B cell (primary cell): ENCODE data around the gene MAN1A1.

Experiments
- EZH2 ChIP-seq: IDR thresholded peaks from 2 replicates; pipeline ENCODE4 v1.6.1; 2012; ENCODE audit warnings: borderline replicate concordance, low read depth, mild to moderate bottlenecking, moderate library complexity, low read length; ENCODE audit not compliant: insufficient read depth, poor library complexity, severe bottlenecking
- TF ChIP-seq, protein P1 (sequence below): fragments of 200-600 bp; IDR thresholded peaks from one replicate; pipeline ENCODE4 v1.8.0; 2022; ENCODE audit warnings: antibody characterized with exemption, mild to moderate bottlenecking

DNA sequence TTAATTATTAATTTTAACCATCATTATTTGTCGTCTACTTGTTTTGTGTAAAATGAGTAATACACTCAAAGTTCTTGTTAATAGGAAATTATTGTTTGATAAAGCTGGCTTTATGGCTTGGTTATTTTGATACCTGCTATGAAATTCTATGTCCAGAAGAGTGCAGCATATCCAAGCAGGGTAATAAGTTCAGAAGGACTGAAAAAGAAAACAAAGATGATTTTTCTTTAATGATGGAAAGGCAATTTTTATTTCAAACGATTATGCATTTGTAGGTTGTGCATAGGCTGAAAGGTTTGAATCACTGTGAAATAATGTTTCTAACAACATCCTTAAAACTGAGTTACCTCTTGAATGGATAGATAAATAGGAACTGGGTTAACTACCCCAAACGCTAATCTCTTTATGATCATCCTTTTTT lies 1.4 kb upstream of the MAN1A1 start:
- TF ChIP-seq, protein P1, sequence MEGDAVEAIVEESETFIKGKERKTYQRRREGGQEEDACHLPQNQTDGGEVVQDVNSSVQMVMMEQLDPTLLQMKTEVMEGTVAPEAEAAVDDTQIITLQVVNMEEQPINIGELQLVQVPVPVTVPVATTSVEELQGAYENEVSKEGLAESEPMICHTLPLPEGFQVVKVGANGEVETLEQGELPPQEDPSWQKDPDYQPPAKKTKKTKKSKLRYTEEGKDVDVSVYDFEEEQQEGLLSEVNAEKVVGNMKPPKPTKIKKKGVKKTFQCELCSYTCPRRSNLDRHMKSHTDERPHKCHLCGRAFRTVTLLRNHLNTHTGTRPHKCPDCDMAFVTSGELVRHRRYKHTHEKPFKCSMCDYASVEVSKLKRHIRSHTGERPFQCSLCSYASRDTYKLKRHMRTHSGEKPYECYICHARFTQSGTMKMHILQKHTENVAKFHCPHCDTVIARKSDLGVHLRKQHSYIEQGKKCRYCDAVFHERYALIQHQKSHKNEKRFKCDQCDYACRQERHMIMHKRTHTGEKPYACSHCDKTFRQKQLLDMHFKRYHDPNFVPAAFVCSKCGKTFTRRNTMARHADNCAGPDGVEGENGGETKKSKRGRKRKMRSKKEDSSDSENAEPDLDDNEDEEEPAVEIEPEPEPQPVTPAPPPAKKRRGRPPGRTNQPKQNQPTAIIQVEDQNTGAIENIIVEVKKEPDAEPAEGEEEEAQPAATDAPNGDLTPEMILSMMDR, result peak; percentile 57
- TF ChIP-seq EZH2, result no peak
